Neural cell (in vitro differentiated cells): ENCODE measurements around the gene TFDP1.

Source experiments
- CTCF ChIP-seq: fragments of 450-650 bp; IDR thresholded peaks from 2 replicates; pipeline ENCODE4 v1.5.1; 2014; ENCODE audit warnings: antibody characterized with exemption, mild to moderate bottlenecking, moderate library complexity; ENCODE audit not compliant: poor library complexity, severe bottlenecking
- EP300 ChIP-seq: fragments of 450-650 bp; conservative IDR thresholded peaks from 2 replicates; pipeline ENCODE4 v1.6.1; 2014; ENCODE audit warnings: antibody characterized with exemption, mild to moderate bottlenecking, moderate library complexity; ENCODE audit not compliant: poor library complexity, severe bottlenecking
- EZH2 ChIP-seq: fragments of 200-600, 300-800 bp; shearing (Covaris generic), sonication (generic); IDR thresholded peaks from 2 replicates; pipeline ENCODE4 v1.6.1; 2014; ENCODE audit warnings: antibody characterized with exemption, low read length, borderline replicate concordance, mild to moderate bottlenecking; ENCODE audit not compliant: insufficient read depth, poor library complexity, severe bottlenecking
- MXI1 ChIP-seq: fragments of 450-650 bp; conservative IDR thresholded peaks from 2 replicates; pipeline ENCODE4 v1.6.1; 2014; ENCODE audit warnings: antibody characterized with exemption, mild to moderate bottlenecking; ENCODE audit not compliant: poor library complexity, severe bottlenecking
- POLR2AphosphoS5 ChIP-seq: IDR thresholded peaks from 2 replicates; pipeline ENCODE4 v1.6.1; 2012
- RAD21 ChIP-seq: fragments of 450-650 bp; conservative IDR thresholded peaks from 2 replicates; pipeline ENCODE4 v1.6.1; 2014; ENCODE audit warnings: antibody characterized with exemption, mild to moderate bottlenecking, moderate library complexity
- REST ChIP-seq: IDR thresholded peaks from 2 replicates; pipeline ENCODE4 v1.6.1; 2012; ENCODE audit warnings: borderline replicate concordance

- TF ChIP-seq CTCF (no peak), RAD21 (no peak), EZH2 (no peak), EP300 (no peak), POLR2AphosphoS5 (no peak), MXI1 (no peak), REST (no peak)
Observed at GRCh38 chr13:113639616-113640262, 55.2 kb downstream of the TFDP1 start.
